ENCODE data around the gene TYK2. TPM values are rescaled to one million over a fixed set of nuclear protein-coding genes. Genes with fewer than 3 reads are reported as not detected.

TYK2 gene
- total and polyA plus RNA-seq, 4 donors, result 47.9 to 63.1 (median 59.6) TPM

DNA sequence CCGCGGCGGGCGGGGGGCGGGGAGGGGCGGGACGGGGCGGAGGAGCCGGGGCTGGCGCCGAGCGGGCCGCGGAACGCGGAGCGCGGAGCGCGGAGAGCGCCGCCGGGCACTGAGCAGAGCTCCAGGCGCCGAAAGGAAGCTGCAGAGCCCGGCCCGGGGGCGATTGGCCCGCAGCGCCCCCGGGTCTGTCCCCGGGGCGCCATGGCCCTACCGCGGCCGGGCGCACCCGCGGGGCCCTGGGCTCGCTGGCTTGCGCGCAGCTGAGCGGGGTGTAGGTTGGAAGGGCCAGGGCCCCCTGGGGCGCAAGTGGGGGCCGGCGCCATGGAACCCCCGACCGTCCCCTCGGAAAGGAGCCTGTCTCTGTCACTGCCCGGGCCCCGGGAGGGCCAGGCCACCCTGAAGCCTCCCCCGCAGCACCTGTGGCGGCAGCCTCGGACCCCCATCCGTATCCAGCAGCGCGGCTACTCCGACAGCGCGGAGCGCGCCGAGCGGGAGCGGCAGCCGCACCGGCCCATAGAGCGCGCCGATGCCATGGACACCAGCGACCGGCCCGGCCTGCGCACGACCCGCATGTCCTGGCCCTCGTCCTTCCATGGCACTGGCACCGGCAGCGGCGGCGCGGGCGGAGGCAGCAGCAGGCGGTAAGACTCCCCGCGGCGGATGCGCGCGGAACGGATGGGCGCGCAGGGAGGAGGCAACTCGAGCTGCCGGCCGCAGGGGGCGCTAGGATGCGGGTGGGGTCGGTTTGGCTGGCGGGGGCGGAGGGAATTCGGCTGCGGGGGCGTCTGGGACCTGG lies 40.3 kb upstream of the TYK2 start, which contains the start of gene PDE4A:
PDE4A (plus strand) TSS at position 95 of the 796 bp plus-strand sequence; CDS start at position 322, 227 bp downstream.
- DNase-seq (ENCODE audit: low spot score), result no peak
- WGBS, result 2% methylated on average over 104 of the region's 104 CpGs

More for the DNA sequence above, 40.3 kb upstream of the TYK2 start, which contains the start of gene PDE4A:
- TF ChIP-seq YY1 (IDR thresholded peaks at IDR 0.05) (no peak), SP1 (IDR thresholded peaks at IDR 0.05) (no peak), RXRA (IDR thresholded peaks at IDR 0.05) (no peak), NR2F2 (IDR thresholded peaks at IDR 0.05) (no peak), HNF4A (conservative IDR thresholded peaks at IDR 0.05) (no peak), JUND (IDR thresholded peaks at IDR 0.05) (no peak), GABPA (IDR thresholded peaks at IDR 0.05 in 1 of 2, conservative IDR thresholded peaks at IDR 0.05 in 1 of 2) (no peak), EGR1 (IDR thresholded peaks at IDR 0.05; ENCODE audit: low read depth in 2 of 2) (no peak), FOXA2 (IDR thresholded peaks at IDR 0.05) (no peak), TAF1 (conservative IDR thresholded peaks at IDR 0.05) (no peak), HNF4G (IDR thresholded peaks at IDR 0.05) (no peak), RAD21 (IDR thresholded peaks at IDR 0.05) (no peak), FOXA1 (IDR thresholded peaks at IDR 0.05) (no peak)
- TF ChIP-seq, protein P1, sequence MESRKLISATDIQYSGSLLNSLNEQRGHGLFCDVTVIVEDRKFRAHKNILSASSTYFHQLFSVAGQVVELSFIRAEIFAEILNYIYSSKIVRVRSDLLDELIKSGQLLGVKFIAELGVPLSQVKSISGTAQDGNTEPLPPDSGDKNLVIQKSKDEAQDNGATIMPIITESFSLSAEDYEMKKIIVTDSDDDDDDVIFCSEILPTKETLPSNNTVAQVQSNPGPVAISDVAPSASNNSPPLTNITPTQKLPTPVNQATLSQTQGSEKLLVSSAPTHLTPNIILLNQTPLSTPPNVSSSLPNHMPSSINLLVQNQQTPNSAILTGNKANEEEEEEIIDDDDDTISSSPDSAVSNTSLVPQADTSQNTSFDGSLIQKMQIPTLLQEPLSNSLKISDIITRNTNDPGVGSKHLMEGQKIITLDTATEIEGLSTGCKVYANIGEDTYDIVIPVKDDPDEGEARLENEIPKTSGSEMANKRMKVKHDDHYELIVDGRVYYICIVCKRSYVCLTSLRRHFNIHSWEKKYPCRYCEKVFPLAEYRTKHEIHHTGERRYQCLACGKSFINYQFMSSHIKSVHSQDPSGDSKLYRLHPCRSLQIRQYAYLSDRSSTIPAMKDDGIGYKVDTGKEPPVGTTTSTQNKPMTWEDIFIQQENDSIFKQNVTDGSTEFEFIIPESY (IDR thresholded peaks at IDR 0.05), result no peak
- TF ChIP-seq, protein P2, sequence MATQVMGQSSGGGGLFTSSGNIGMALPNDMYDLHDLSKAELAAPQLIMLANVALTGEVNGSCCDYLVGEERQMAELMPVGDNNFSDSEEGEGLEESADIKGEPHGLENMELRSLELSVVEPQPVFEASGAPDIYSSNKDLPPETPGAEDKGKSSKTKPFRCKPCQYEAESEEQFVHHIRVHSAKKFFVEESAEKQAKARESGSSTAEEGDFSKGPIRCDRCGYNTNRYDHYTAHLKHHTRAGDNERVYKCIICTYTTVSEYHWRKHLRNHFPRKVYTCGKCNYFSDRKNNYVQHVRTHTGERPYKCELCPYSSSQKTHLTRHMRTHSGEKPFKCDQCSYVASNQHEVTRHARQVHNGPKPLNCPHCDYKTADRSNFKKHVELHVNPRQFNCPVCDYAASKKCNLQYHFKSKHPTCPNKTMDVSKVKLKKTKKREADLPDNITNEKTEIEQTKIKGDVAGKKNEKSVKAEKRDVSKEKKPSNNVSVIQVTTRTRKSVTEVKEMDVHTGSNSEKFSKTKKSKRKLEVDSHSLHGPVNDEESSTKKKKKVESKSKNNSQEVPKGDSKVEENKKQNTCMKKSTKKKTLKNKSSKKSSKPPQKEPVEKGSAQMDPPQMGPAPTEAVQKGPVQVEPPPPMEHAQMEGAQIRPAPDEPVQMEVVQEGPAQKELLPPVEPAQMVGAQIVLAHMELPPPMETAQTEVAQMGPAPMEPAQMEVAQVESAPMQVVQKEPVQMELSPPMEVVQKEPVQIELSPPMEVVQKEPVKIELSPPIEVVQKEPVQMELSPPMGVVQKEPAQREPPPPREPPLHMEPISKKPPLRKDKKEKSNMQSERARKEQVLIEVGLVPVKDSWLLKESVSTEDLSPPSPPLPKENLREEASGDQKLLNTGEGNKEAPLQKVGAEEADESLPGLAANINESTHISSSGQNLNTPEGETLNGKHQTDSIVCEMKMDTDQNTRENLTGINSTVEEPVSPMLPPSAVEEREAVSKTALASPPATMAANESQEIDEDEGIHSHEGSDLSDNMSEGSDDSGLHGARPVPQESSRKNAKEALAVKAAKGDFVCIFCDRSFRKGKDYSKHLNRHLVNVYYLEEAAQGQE (IDR thresholded peaks at IDR 0.05), result no peak
- TF ChIP-seq, protein P3, sequence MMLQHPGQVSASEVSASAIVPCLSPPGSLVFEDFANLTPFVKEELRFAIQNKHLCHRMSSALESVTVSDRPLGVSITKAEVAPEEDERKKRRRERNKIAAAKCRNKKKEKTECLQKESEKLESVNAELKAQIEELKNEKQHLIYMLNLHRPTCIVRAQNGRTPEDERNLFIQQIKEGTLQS (IDR thresholded peaks at IDR 0.05), result no peak
- TF ChIP-seq, protein P4, sequence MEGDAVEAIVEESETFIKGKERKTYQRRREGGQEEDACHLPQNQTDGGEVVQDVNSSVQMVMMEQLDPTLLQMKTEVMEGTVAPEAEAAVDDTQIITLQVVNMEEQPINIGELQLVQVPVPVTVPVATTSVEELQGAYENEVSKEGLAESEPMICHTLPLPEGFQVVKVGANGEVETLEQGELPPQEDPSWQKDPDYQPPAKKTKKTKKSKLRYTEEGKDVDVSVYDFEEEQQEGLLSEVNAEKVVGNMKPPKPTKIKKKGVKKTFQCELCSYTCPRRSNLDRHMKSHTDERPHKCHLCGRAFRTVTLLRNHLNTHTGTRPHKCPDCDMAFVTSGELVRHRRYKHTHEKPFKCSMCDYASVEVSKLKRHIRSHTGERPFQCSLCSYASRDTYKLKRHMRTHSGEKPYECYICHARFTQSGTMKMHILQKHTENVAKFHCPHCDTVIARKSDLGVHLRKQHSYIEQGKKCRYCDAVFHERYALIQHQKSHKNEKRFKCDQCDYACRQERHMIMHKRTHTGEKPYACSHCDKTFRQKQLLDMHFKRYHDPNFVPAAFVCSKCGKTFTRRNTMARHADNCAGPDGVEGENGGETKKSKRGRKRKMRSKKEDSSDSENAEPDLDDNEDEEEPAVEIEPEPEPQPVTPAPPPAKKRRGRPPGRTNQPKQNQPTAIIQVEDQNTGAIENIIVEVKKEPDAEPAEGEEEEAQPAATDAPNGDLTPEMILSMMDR (IDR thresholded peaks at IDR 0.05; ENCODE audit: low read depth, low read length, missing input control), result no peak
- TF ChIP-seq, protein P5, sequence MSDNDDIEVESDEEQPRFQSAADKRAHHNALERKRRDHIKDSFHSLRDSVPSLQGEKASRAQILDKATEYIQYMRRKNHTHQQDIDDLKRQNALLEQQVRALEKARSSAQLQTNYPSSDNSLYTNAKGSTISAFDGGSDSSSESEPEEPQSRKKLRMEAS (IDR thresholded peaks at IDR 0.05), result no peak
- H3K4me3 ChIP-seq (ENCODE audit: low read depth in 1 of 3, low read length in 3 of 3), result no peak within 1 kb of the TSS
- H3K27ac ChIP-seq (ENCODE audit: low read depth in 1 of 2, low read length in 2 of 2), result no peak within 1 kb of the TSS
- H3K9me3 ChIP-seq (ENCODE audit: control insufficient read depth in 4 of 4, low read length in 3 of 4), result no peaks in the 10 kb centered on the region
- peaks cover 7 to 35% (median 17%) of the 10 kb centered on the region in 4 donors for H3K4me1 ChIP-seq (ENCODE audit: control insufficient read depth in 4 of 4, insufficient read depth in 4 of 4, low read length in 3 of 4)
- H3K27me3 ChIP-seq (ENCODE audit: control insufficient read depth in 4 of 4, insufficient read depth in 4 of 4, low read length in 3 of 4), result peaks cover 5 to 11% (median 7%) of the 10 kb centered on the region in 4 donors
- H3K36me3 ChIP-seq (ENCODE audit: control insufficient read depth in 4 of 4, insufficient read depth in 3 of 4, low read depth in 1 of 4, low read length in 3 of 4), result no peaks in the 10 kb centered on the region
- H3K9ac ChIP-seq (ENCODE audit: low read depth in 1 of 2, low read length in 2 of 2), result no peak within 1 kb of the TSS

All from liver (tissue), 9 donors.